Fibroblast of mammary gland (primary cell): ENCODE results near the gene CLEC16A.
A peak's percentile ranks its signal among the peaks of the same experiment; 100 is the strongest.

Experiments used
- DNase-seq: peaks from one replicate; pipeline ENCODE4 v3.0.0-alpha.2; 2010; ENCODE audit warnings: low read depth
- H3K4me3 ChIP-seq: 2 replicates; pipeline ENCODE4 v1.5.1; 2011; ENCODE audit warnings: low read depth, mild to moderate bottlenecking, low read length, moderate library complexity; ENCODE audit not compliant: control insufficient read depth
- TF ChIP-seq, protein P1 (sequence below): conservative IDR thresholded peaks from 2 replicates; pipeline ENCODE4 v1.5.1; 2011; ENCODE audit warnings: low read depth, low read length, inconsistent platforms; ENCODE audit not compliant: control insufficient read depth, insufficient read depth

CLEC16A gene

DNA sequence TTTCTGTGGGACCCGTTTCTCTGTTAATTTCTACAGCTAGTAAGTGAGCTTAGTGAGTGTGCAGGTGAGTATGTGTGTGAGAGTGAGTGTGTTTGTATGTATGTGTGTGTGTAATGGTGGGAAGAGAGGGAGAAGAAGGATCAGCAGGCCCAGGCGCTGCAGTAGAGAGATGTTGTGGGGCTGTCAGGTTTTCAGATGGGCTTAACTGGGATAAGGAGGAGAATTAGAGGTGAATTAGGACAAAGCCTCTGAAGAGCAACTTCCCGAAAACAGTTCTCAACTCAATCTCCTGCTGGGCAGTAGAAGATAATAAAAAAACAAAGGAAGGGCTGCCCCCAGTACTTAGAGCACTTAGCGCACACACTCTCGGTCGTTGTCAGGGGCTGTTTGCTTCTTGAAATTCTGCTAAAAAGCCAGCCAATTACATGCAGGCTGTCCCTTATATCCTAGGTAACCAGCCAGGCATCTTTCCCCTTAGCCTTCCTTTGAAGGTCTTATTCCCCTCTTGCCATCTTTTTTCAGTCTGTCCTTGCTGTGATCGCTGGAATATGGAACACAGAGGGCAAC is 63.4 kb downstream of the CLEC16A start:
- DNase-seq: no peak
- no peak overlapping the region for H3K4me3 ChIP-seq
- TF ChIP-seq, protein P1, sequence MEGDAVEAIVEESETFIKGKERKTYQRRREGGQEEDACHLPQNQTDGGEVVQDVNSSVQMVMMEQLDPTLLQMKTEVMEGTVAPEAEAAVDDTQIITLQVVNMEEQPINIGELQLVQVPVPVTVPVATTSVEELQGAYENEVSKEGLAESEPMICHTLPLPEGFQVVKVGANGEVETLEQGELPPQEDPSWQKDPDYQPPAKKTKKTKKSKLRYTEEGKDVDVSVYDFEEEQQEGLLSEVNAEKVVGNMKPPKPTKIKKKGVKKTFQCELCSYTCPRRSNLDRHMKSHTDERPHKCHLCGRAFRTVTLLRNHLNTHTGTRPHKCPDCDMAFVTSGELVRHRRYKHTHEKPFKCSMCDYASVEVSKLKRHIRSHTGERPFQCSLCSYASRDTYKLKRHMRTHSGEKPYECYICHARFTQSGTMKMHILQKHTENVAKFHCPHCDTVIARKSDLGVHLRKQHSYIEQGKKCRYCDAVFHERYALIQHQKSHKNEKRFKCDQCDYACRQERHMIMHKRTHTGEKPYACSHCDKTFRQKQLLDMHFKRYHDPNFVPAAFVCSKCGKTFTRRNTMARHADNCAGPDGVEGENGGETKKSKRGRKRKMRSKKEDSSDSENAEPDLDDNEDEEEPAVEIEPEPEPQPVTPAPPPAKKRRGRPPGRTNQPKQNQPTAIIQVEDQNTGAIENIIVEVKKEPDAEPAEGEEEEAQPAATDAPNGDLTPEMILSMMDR: no peak

DNA sequence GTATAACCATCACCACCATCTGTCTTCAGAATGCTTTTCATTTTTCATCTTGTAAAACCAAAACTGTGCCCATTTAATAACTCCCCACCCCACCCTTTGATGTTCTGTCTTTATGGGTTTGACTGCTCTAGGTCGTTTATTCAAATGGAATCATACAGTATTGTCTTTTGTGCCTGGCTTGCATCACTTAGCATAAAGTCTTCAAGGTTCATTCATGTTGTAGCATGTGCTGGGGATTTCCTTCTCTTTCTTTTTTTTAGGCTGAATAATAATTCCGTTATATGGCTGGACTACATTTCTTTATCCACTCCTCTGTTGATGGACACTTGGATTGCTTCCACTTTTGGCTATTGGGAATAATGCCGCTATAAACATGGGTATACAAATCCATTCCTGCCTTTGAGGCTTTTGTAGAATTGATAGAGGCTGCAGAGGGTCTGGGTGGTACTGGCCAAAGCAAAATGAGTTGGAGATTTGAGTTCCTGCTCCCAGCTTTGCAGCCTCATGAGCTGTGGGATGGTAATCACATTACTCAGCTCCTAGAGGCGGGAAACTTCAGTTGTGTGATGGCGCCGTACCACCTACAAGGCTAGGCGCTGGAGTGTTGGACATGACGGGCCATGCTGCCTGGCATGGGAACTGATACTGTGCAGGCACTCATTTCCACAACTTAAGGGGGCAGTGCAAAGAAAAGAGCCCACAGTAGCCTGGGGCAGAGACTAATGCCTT is 64.8 kb downstream of the CLEC16A start:
- TF ChIP-seq, protein P1: no peak
- no peak overlapping the region for H3K4me3 ChIP-seq
- DNase-seq: no peak

DNA sequence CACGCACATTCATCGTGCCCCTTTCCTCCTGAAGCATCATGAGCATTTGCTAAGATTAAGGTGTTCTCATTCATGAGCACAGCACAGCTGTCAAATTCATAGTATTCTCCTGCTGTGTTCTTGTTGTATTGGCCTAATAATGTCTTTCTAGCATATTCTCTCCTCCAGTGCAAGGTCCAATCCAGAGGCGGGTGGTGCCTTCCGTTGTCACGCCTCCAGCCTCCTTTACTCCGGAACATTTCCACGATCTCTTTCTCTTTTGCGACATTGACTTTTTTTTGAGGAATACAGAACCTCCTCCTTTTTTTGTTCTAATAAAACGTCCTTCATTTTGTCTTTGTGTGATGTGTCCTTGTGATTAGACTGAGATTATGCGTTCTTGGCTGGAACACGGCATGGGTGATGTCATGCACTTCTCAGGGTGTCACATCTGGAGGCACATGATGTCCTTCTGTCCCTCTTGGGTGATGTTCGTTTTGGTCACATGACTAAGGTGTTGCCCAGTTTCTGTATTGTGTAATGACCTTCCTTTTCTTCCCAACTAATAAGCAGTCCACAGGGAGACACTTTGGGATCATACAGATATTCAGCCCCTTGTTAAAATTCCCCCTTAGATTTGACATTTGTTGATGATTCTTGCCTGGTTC is 66.3 kb downstream of the CLEC16A start:
- TF ChIP-seq, protein P1: no peak
- peak; percentile 45 for DNase-seq
- H3K4me3 ChIP-seq: no peak overlapping the region

DNA sequence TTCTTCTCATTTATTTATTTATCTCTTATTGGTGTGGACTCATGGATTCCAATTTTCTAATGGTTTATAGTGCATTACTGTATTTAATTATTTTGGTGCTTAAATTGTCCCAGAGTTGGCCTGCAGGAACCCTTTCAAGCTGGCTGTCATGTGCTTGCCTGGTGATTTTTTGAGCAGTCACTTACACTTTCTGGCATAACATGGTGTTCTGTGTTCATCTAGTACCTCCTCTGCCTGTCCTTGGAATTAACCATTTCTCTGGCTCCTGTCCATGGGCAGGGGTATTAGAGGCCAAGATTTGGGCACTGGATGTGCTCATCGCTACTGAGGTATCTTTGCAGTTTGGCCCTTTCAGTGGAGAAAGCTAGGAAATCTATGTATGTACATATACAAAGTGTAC is 67.0 kb downstream of the CLEC16A start:
- TF ChIP-seq, protein P1: no peak
- no peak overlapping the region for H3K4me3 ChIP-seq
- DNase-seq: no peak

DNA sequence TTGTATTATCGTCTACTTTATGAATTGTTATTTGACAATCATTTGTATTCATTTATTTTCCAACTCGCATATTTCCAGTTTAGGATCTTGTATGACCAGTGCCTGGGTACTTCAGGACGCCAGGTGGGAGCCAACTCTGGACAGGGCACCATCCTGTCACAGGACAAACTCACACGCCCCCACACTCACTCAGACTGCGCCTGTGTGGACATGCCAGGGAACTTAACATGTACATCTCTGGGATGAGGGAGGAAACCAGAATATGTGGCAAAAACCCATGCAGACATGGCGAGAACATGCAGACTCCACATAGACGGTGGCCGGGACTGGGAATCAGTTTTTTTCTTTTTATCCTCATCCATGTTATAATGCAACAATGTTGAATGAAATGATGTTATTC is 68.5 kb downstream of the CLEC16A start:
- DNase-seq: no peak
- H3K4me3 ChIP-seq: no peak overlapping the region
- TF ChIP-seq, protein P1: no peak

DNA sequence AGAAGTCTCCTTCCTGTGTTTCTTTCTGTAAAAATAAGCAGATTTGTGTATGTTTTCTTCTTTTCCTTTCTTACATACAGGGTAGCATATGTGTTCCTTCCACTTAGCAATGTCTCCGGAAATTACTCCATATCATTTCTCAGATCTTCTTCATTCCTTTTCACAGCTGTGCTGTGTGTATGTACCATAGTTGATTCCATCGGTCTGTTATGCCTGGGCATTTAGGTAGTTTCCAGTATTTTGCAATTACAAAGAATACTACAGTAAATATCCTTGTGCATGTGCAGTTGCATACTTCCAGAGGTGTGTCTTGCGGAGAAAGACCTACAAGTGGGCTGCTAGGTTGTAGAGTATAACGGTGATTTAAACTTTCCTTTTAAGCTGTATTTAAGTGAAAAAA is 69.8 kb downstream of the CLEC16A start:
- TF ChIP-seq, protein P1: no peak
- no peak for DNase-seq
- H3K4me3 ChIP-seq: no peak overlapping the region
